Astrocyte (in vitro differentiated cells and primary cell): Measurements from ENCODE around the gene SPPL3. TPM values are rescaled to one million over a fixed set of nuclear protein-coding genes. Genes with fewer than 3 reads are reported as not detected.

Source experiments
- DNase-seq: peaks from one replicate; pipeline ENCODE4 v3.0.0-alpha.2; 2010; ENCODE audit warnings: low read depth
- FAIRE-seq: peaks from 2 replicates; lab custom pipeline; 2011; peaks lifted over from hg19 to GRCh38; lab: Jason Lieb, UNC
- H2AFZ ChIP-seq: 2 replicates; pipeline ENCODE4 v1.6.0; 2012; ENCODE audit warnings: low read depth, low read length, inconsistent platforms
- H3K27ac ChIP-seq: 2 replicates; pipeline ENCODE4 v1.5.1; 2011; ENCODE audit warnings: low read depth, low read length, inconsistent platforms
- H3K27me3 ChIP-seq: 2 replicates; pipeline ENCODE4 v1.6.0; 2011; ENCODE audit warnings: low read length, inconsistent platforms; ENCODE audit not compliant: insufficient read depth
- H3K36me3 ChIP-seq: 2 replicates; pipeline ENCODE4 v1.5.1; 2011; ENCODE audit warnings: low read length, inconsistent platforms; ENCODE audit not compliant: insufficient read depth
- H3K4me1 ChIP-seq: 2 replicates; pipeline ENCODE4 v1.5.1; 2011; ENCODE audit warnings: low read length, inconsistent platforms; ENCODE audit not compliant: insufficient read depth
- H3K4me2 ChIP-seq: 2 replicates; pipeline ENCODE4 v1.6.0; 2012; ENCODE audit warnings: low read length, inconsistent platforms
- H3K4me3 ChIP-seq: 2 replicates; pipeline ENCODE4 v1.5.1; 2011; ENCODE audit warnings: low read depth, mild to moderate bottlenecking, low read length, inconsistent platforms; ENCODE audit not compliant: insufficient read depth
- H3K79me2 ChIP-seq: 2 replicates; pipeline ENCODE4 v1.6.0; 2012; ENCODE audit warnings: mild to moderate bottlenecking, low read length, inconsistent platforms; ENCODE audit not compliant: insufficient read depth
- H3K9ac ChIP-seq: 2 replicates; pipeline ENCODE4 v1.6.0; 2012; ENCODE audit warnings: mild to moderate bottlenecking, low read length, inconsistent platforms
- H3K9me3 ChIP-seq: 2 replicates; pipeline ENCODE4 v1.5.1; 2012; ENCODE audit warnings: low read depth, mild to moderate bottlenecking, low read length, inconsistent platforms; ENCODE audit not compliant: insufficient read depth
- H4K20me1 ChIP-seq: 2 replicates; pipeline ENCODE4 v1.6.0; 2012; ENCODE audit warnings: low read length, inconsistent platforms; ENCODE audit not compliant: insufficient read depth
- H3K27ac Mint-ChIP-seq: one replicate; pipeline ENCODE4 v1.8.0; 2021; ENCODE audit warnings: mild to moderate bottlenecking, mixed read lengths; ENCODE audit not compliant: unreplicated experiment
- H3K27me3 Mint-ChIP-seq: one replicate; pipeline ENCODE4 v1.8.0; 2021; ENCODE audit warnings: low read depth, mixed read lengths; ENCODE audit not compliant: unreplicated experiment
- H3K36me3 Mint-ChIP-seq: one replicate; pipeline ENCODE4 v1.8.0; 2021; ENCODE audit warnings: low read depth, mixed read lengths; ENCODE audit not compliant: unreplicated experiment
- H3K4me1 Mint-ChIP-seq: one replicate; pipeline ENCODE4 v1.8.0; 2021; ENCODE audit warnings: low read depth, mixed read lengths; ENCODE audit not compliant: unreplicated experiment
- H3K4me3 Mint-ChIP-seq: one replicate; pipeline ENCODE4 v1.8.0; 2021; ENCODE audit warnings: mild to moderate bottlenecking, moderate library complexity, mixed read lengths; ENCODE audit not compliant: unreplicated experiment
- H3K9me3 Mint-ChIP-seq: one replicate; pipeline ENCODE4 v1.8.0; 2021; ENCODE audit warnings: mild to moderate bottlenecking, mixed read lengths; ENCODE audit not compliant: unreplicated experiment
- CTCF ChIP-seq: IDR thresholded peaks from 2 replicates; pipeline ENCODE4 v1.5.1; 2011; ENCODE audit warnings: low read depth, mild to moderate bottlenecking, inconsistent platforms, low read length, moderate library complexity; ENCODE audit not compliant: insufficient read depth
- EZH2 ChIP-seq: IDR thresholded peaks from 2 replicates; pipeline ENCODE4 v1.6.1; 2012; ENCODE audit warnings: mild to moderate bottlenecking, low read length, inconsistent platforms; ENCODE audit not compliant: insufficient read depth
- total RNA-seq: library from RNA; stranded (reverse); gene quantifications from 2 replicates; pipeline ENCODE4 v1.2.1, GENCODE V29; 2021

SPPL3 gene
- total RNA-seq, 1 donor from 2014 or later: 48.3 TPM

GRCh38 chr12:120721866-120722265, 182.3 kb downstream of the SPPL3 start:
- no peaks in the 10 kb centered on the region for H3K9me3 Mint-ChIP-seq
- no peak overlapping the region for H3K4me3 Mint-ChIP-seq
- H3K27me3 Mint-ChIP-seq: no peaks in the 10 kb centered on the region
- Histone ChIP-seq H3K36me3 (peaks cover 46% of the 10 kb centered on the region), H3K4me3 (no peak overlapping the region), H3K9me3 (no peaks in the 10 kb centered on the region), H4K20me1 (peaks cover 6% of the 10 kb centered on the region), H3K4me1 (peaks cover 13% of the 10 kb centered on the region), H3K27me3 (no peaks in the 10 kb centered on the region), H2AFZ (no peak overlapping the region), H3K79me2 (no peaks in the 10 kb centered on the region), H3K9ac (no peak overlapping the region), H3K27ac (no peak overlapping the region), H3K4me2 (no peak overlapping the region)
- H3K36me3 Mint-ChIP-seq: peaks cover 20% of the 10 kb centered on the region
- H3K27ac Mint-ChIP-seq: no peak overlapping the region
- DNase-seq (no peak), FAIRE-seq (no peak)
- peaks cover 15% of the 10 kb centered on the region for H3K4me1 Mint-ChIP-seq
- TF ChIP-seq EZH2 (no peak), CTCF (no peak)

- H3K36me3 ChIP-seq: peaks cover 53% of the 10 kb centered on the region
- H3K36me3 Mint-ChIP-seq: peaks cover 26% of the 10 kb centered on the region
Measured at GRCh38 chr12:120720987-120721801, 183.0 kb downstream of the SPPL3 start.

More at GRCh38 chr12:120720987-120721801, 183.0 kb downstream of the SPPL3 start:
- Histone ChIP-seq H4K20me1 (peaks cover 11% of the 10 kb centered on the region), H3K4me1 (peaks cover 13% of the 10 kb centered on the region), H3K27ac (no peak overlapping the region), H3K79me2 (no peaks in the 10 kb centered on the region), H3K4me3 (no peak overlapping the region), H3K4me2 (peak overlapping the region; percentile 1), H3K9ac (no peak overlapping the region), H2AFZ (no peak overlapping the region), H3K9me3 (no peaks in the 10 kb centered on the region), H3K27me3 (no peaks in the 10 kb centered on the region)
- TF ChIP-seq CTCF: no peak
- no peak for TF ChIP-seq EZH2
- H3K27me3 Mint-ChIP-seq: no peaks in the 10 kb centered on the region
- no peaks in the 10 kb centered on the region for H3K9me3 Mint-ChIP-seq
- no peak overlapping the region for H3K27ac Mint-ChIP-seq
- H3K4me3 Mint-ChIP-seq: no peak overlapping the region
- peaks cover 15% of the 10 kb centered on the region for H3K4me1 Mint-ChIP-seq
- DNase-seq: no peak
- FAIRE-seq: no peak
